Fibroblast of villous mesenchyme (primary cell): ENCODE data around the gene COL4A1. TPM values are rescaled to one million over a fixed set of nuclear protein-coding genes. Genes with fewer than 3 reads are reported as not detected.

Source experiments
- DNase-seq: peaks from one replicate; pipeline ENCODE4 v3.0.0-alpha.2; 2010; ENCODE audit warnings: low read depth
- H3K4me3 ChIP-seq: 2 replicates; pipeline ENCODE4 v1.5.1; 2011; ENCODE audit warnings: low read depth, mild to moderate bottlenecking, low read length
- CTCF ChIP-seq: IDR thresholded peaks from 2 replicates; pipeline ENCODE4 v1.5.1; 2012; ENCODE audit warnings: low read depth, mild to moderate bottlenecking, low read length; ENCODE audit not compliant: insufficient read depth
- total RNA-seq: library from RNA; depleted of rRNA; stranded (reverse); fragments of >200 nt; gene quantifications from 2 replicates; pipeline ENCODE4 v1.2.3, GENCODE V29; 2012

COL4A1 gene
- total RNA-seq, 1 donor = 1,391 TPM

- no peak for TF ChIP-seq CTCF
- no peak for DNase-seq
- H3K4me3 ChIP-seq = no peak overlapping the region
These were observed 13.3 kb downstream of the COL4A1 start for GRCh38 chr13:110293649-110294048.

GRCh38 chr13:110293037-110293436, 13.9 kb downstream of the COL4A1 start:
- H3K4me3 ChIP-seq = no peak overlapping the region
- no peak for DNase-seq
- TF ChIP-seq CTCF = no peak

GRCh38 chr13:110291286-110291685, 15.7 kb downstream of the COL4A1 start:
- TF ChIP-seq CTCF = no peak
- no peak for DNase-seq

GRCh38 chr13:110290826-110291225, 16.1 kb downstream of the COL4A1 start:
- no peak for DNase-seq
- no peak for TF ChIP-seq CTCF
- no peak overlapping the region for H3K4me3 ChIP-seq

More at GRCh38 chr13:110291286-110291685, 15.7 kb downstream of the COL4A1 start:
- no peak overlapping the region for H3K4me3 ChIP-seq

GRCh38 chr13:110290153-110290552, 16.8 kb downstream of the COL4A1 start:
- DNase-seq = no peak
- no peak overlapping the region for H3K4me3 ChIP-seq
- no peak for TF ChIP-seq CTCF

GRCh38 chr13:110289661-110290060, 17.3 kb downstream of the COL4A1 start:
- no peak for TF ChIP-seq CTCF
- no peak for DNase-seq
- H3K4me3 ChIP-seq = no peak overlapping the region

GRCh38 chr13:110289174-110289573, 17.8 kb downstream of the COL4A1 start:
- DNase-seq = no peak
- H3K4me3 ChIP-seq = no peak overlapping the region
- TF ChIP-seq CTCF = no peak
